Tibial artery (tissue), 4 donors: ENCODE data around the gene MASP1.

Experiments used
- DNase-seq, 2 donors: peaks; one replicate each; pipeline ENCODE4 v3.0.0-alpha.2; 2019
- H3K27ac ChIP-seq, 2 donors: fragments of 200-600 bp; sonication (generic) in 1 of 2; 1 replicate in 1 of 2; 2 replicates in 1 of 2; pipeline ENCODE4 v1.5.1; 2018 to 2019; ENCODE audit warnings: mild to moderate bottlenecking in 1 of 2
- H3K27me3 ChIP-seq, 2 donors: fragments of 200-600 bp; sonication (generic) in 1 of 2; one replicate each; pipeline versions ENCODE4 v1.5.1 to v1.6.0; 2016 to 2019
- H3K36me3 ChIP-seq, 3 donors: fragments of 200-600 bp; sonication (generic) in 2 of 3; one replicate each; pipeline ENCODE4 v1.5.1; 2016 to 2019; ENCODE audit warnings: mild to moderate bottlenecking in 2 of 3
- H3K4me1 ChIP-seq, 4 donors: fragments of 200-600 bp; sonication (generic) in 2 of 4; 1 replicate in 3 of 4; 2 replicates in 1 of 4; pipeline ENCODE4 v1.5.1; 2016 to 2019
- H3K4me3 ChIP-seq, 2 donors: fragments of 200-600 bp; sonication (generic) in 1 of 2; 1 replicate in 1 of 2; 2 replicates in 1 of 2; pipeline ENCODE4 v1.5.1; 2018 to 2019; ENCODE audit warnings: mild to moderate bottlenecking in 2 of 2
- H3K9me3 ChIP-seq, 3 donors: fragments of 200-600 bp; sonication (generic) in 1 of 3; one replicate each; pipeline ENCODE4 v1.5.1; 2016 to 2019
- CTCF ChIP-seq, 2 experiments: fragments of 200-600 bp in 1 of 2; fragments of 450-650 bp in 1 of 2; IDR thresholded peaks; one replicate each; pipeline ENCODE4 v1.5.1; 2017 to 2019; ENCODE audit warnings: antibody characterized with exemption in 2 of 2, mild to moderate bottlenecking in 1 of 2, moderate library complexity in 1 of 2
- intact Hi-C: fragments of 100-400 bp; cut with DNase I; formaldehyde crosslinking; loops from one replicate; pipeline ENCODE4 v1.15.0; 2023; ENCODE audit warnings: low total_unique reads

The MASP1 gene

GRCh38 chr3:187265461-187265955 is 26.0 kb downstream of the MASP1 start:
- no peak for TF ChIP-seq CTCF (IDR thresholded peaks at IDR 0.05)
- Histone ChIP-seq H3K36me3 (peaks cover 0 to 10% (median 0%) of the 10 kb centered on the region in 3 donors), H3K27me3 (no peaks in the 10 kb centered on the region), H3K4me1 (peaks cover 5 to 32% (median 18%) of the 10 kb centered on the region in 4 donors), H3K4me3 (no peak overlapping the region), H3K9me3 (peaks cover 0 to 17% (median 13%) of the 10 kb centered on the region in 3 donors), H3K27ac (no peak overlapping the region)
- DNase-seq, result no peak
- intact Hi-C loops, result no loop called here

- no peak for DNase-seq
- no peak for TF ChIP-seq CTCF (IDR thresholded peaks at IDR 0.05)
- Histone ChIP-seq H3K27ac (no peak overlapping the region), H3K4me3 (no peak overlapping the region), H3K27me3 (no peaks in the 10 kb centered on the region), H3K4me1 (peaks cover 5 to 32% (median 18%) of the 10 kb centered on the region in 4 donors), H3K9me3 (peaks cover 0 to 13% (median 11%) of the 10 kb centered on the region in 3 donors), H3K36me3 (peaks cover 0 to 9% (median 0%) of the 10 kb centered on the region in 3 donors)
- intact Hi-C loops, result no loop called here
Measured at GRCh38 chr3:187264911-187265310, 26.6 kb downstream of the MASP1 start.

- Histone ChIP-seq H3K27ac (peak overlapping the region; percentile 5 to 7), H3K27me3 (no peaks in the 10 kb centered on the region), H3K9me3 (peaks cover 0 to 5% (median 2%) of the 10 kb centered on the region in 3 donors), H3K4me1 (peaks cover 5 to 32% (median 18%) of the 10 kb centered on the region in 4 donors), H3K36me3 (no peaks in the 10 kb centered on the region), H3K4me3 (no peak overlapping the region)
- intact Hi-C loops, result no loop called here
- TF ChIP-seq CTCF (IDR thresholded peaks at IDR 0.05), result no peak
- no peak for DNase-seq
Measured at GRCh38 chr3:187264021-187264420, 27.5 kb downstream of the MASP1 start.

- DNase-seq, result no peak
- no peak for TF ChIP-seq CTCF (IDR thresholded peaks at IDR 0.05)
- H3K36me3 ChIP-seq, result no peaks in the 10 kb centered on the region
- no peaks in the 10 kb centered on the region for H3K27me3 ChIP-seq
- peak overlapping the region; percentile 5 to 7 for H3K27ac ChIP-seq
- peaks cover 5 to 32% (median 18%) of the 10 kb centered on the region in 4 donors for H3K4me1 ChIP-seq
- no peak overlapping the region for H3K4me3 ChIP-seq
- no peaks in the 10 kb centered on the region for H3K9me3 ChIP-seq
- intact Hi-C loops, result no loop called here
Measured at GRCh38 chr3:187263270-187263669, 28.3 kb downstream of the MASP1 start.

- no peak for DNase-seq
- TF ChIP-seq CTCF (IDR thresholded peaks at IDR 0.05), result no peak
- Histone ChIP-seq H3K9me3 (no peaks in the 10 kb centered on the region), H3K27ac (no peak overlapping the region), H3K36me3 (no peaks in the 10 kb centered on the region), H3K4me1 (peaks cover 5 to 32% (median 18%) of the 10 kb centered on the region in 4 donors), H3K27me3 (no peaks in the 10 kb centered on the region), H3K4me3 (no peak overlapping the region)
- intact Hi-C loops, result no loop called here
Measured at GRCh38 chr3:187262360-187262759, 29.2 kb downstream of the MASP1 start.

- no peaks in the 10 kb centered on the region for H3K9me3 ChIP-seq
- no peaks in the 10 kb centered on the region for H3K27me3 ChIP-seq
- intact Hi-C loops, result no loop called here
- peaks cover 5 to 32% (median 18%) of the 10 kb centered on the region in 4 donors for H3K4me1 ChIP-seq
- TF ChIP-seq CTCF (IDR thresholded peaks at IDR 0.05), result no peak
- no peak overlapping the region for H3K4me3 ChIP-seq
- no peaks in the 10 kb centered on the region for H3K36me3 ChIP-seq
- no peak overlapping the region for H3K27ac ChIP-seq
- no peak for DNase-seq
Measured at GRCh38 chr3:187261541-187261969, 30.0 kb downstream of the MASP1 start.
